AG09309 (cell line): ENCODE results near the gene MPV17L.
"Not testable (repeated sequence)": the region's sequence is repeated elsewhere in the genome, so short reads cannot be mapped to it uniquely, and the experiment has no call there.

Experiments used
- DNase-seq: peaks from one replicate; pipeline ENCODE4 v3.0.0-alpha.2; 2010; ENCODE audit warnings: low read depth
- H3K4me3 ChIP-seq: 2 replicates; pipeline ENCODE4 v1.5.1; 2011; ENCODE audit warnings: mild to moderate bottlenecking, low read depth, low read length, moderate library complexity; ENCODE audit not compliant: control insufficient read depth
- CTCF ChIP-seq: IDR thresholded peaks from 2 replicates; pipeline ENCODE4 v1.5.1; 2011; ENCODE audit warnings: mild to moderate bottlenecking, low read depth, low read length, inconsistent platforms; ENCODE audit not compliant: insufficient read depth, control insufficient read depth; ENCODE audit errors: missing control alignments

MPV17L gene

DNA sequence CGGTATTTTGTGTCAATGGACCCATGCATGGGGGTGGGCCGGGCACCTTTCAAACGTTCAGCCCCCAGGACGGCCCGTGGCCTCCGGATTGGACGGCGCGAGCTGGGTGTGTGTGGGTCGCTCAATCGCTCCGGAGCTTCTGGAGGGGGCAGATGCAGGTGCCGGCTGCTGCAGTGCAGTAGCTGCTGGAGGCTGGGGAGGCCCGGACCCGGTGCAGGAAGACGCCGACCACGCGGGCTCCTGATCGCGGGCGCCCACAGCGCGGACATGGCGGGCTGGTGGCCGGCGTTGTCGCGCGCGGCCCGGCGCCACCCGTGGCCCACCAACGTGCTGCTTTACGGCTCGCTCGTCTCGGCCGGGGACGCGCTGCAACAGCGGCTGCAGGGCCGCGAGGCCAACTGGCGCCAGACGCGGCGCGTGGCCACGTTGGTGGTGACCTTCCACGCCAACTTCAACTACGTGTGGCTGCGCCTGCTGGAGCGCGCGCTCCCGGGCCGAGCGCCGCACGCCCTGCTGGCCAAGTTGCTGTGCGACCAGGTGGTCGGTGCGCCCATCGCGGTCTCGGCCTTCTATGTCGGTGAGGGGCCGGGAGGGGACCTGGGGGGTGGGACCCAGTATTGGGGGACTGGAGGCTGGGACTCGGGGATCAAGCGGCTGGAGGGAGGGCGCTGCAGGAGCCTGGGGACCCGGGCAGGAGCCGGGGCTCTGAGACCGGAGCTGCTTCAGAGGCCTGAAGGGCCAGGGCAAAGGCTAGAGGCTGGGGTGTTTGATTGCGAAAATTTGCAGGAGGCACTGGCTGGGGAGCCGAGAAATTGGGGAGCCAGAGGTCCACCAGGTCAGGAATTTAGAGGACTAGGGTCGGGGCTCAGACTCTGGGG is at the start of gene MPV17L:
Gene MPV17L (plus strand): TSS at position 124 of the 878 bp plus-strand sequence. CDS start 144 bp downstream, at position 268.
- peak within 1 kb of the TSS; percentile 42 for H3K4me3 ChIP-seq
- not testable (repeated sequence) for DNase-seq

- not testable (repeated sequence) for H3K4me3 ChIP-seq, DNase-seq
Measured at GRCh38 chr16:15348721-15349120, 46.8 kb upstream of the MPV17L start.

- H3K4me3 ChIP-seq, DNase-seq: not testable (repeated sequence)
Measured at GRCh38 chr16:15351251-15351650, 44.3 kb upstream of the MPV17L start.

DNA sequence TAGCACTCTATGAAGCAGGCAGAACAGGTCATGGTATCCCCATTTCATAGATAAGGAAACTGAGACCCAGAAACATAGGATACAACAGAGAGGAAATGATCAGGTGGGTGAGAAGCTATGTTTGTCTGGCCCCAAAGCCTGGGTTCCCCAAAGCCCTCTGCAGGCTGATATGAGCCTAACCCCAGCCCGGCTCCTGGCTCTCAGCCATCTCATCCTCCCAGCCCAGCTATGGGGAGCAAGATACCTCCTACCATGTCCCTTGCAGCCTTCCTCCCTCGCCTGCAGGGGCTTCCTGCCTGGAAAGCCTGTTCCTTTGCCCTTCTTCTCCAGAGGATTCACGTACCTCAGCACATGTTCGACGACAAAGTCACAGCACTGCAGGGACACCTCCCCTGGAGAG is 43.8 kb upstream of the MPV17L start:
- not testable (repeated sequence) for DNase-seq, H3K4me3 ChIP-seq

DNA sequence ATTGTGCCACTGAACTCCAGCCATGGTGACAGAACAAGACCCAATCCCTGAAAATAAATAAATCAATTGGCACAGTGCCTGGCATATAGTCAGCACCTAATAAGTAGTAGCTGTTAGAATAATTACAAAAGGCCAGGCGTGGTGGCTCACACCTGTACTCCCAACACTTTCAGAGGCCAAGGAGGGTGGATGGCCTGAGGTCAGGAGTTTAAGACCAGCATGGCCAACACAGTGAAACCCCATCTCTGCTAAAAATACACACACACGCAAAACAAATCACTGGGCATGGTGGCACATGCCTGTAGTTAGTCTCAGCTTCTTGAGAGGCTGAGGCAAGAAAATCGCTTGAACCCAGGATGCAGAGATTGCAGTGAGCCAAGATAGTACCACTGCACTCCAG is 42.7 kb upstream of the MPV17L start:
- not testable (repeated sequence) for H3K4me3 ChIP-seq, DNase-seq

DNA sequence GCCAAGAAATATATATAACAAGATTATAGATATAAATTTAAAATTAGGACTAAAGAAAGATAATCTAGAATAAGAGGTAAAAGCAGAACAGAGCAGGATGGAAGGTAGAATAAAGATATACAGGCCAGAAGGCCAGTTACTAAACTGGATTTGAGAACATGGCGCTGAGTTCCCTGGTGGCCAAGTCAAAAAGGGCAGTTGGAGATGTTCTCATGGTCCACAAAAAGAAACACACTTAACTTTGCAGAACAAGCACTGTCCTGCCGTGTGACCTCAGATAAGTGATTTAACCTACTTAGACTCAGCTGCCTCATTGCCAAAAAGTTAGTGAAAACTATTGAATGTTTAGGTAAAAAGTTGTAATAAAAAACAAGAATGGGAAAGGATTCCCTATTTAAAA is 40.7 kb upstream of the MPV17L start:
- H3K4me3 ChIP-seq, DNase-seq: not testable (repeated sequence)

DNA sequence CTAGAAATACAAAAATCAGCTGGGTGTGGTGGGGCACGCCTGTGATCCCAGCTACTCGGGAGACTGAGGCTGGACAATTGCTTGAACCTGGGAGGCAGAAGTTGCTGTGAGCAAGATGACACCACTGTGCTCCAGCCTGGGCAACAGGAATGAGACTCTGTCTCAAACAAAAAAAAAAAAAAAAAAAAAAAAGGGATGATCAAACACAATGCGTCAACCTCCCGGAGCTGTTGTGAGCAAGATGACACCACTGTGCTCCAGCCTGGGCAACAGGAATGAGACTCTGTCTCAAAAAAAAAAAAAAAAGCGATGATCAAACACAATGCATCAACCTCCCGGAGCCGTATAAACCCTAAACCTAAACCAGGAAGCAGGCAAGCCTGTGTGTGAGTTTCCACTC is 38.1 kb upstream of the MPV17L start:
- not testable (repeated sequence) for DNase-seq, H3K4me3 ChIP-seq

DNA sequence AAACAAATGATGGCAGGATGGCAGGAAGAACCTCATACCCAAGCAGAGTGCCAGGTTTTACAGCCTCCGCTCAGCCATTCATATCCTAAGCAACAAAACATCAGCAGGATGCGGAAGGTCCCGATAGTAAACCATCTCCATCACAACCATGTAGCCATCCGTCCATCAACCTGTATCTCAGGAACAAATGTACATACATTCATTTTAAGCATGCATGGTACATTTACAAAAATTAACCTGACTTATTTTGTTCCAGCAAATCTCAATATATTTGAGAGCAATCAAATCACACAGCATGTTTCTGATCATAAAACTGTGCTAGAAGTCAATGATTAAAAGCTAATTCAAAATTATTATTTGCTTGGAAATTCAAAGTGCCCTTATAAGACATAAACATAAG is 17.4 kb upstream of the MPV17L start, which contains the start of gene NPIPA5:
Gene NPIPA5 (minus strand): TSS at position 101 of the 400 bp plus-strand sequence. CDS start 0 bp downstream, at position 101.
- not testable (repeated sequence) for DNase-seq, H3K4me3 ChIP-seq

GRCh38 chr16:15382810-15383209 is 12.7 kb upstream of the MPV17L start:
- not testable (repeated sequence) for H3K4me3 ChIP-seq, DNase-seq

- not testable (repeated sequence) for DNase-seq, H3K4me3 ChIP-seq
Measured at GRCh38 chr16:15388060-15388459, 7.5 kb upstream of the MPV17L start.

- not testable (repeated sequence) for DNase-seq
Measured at GRCh38 chr16:15389916-15390315, 5.6 kb upstream of the MPV17L start.

DNA sequence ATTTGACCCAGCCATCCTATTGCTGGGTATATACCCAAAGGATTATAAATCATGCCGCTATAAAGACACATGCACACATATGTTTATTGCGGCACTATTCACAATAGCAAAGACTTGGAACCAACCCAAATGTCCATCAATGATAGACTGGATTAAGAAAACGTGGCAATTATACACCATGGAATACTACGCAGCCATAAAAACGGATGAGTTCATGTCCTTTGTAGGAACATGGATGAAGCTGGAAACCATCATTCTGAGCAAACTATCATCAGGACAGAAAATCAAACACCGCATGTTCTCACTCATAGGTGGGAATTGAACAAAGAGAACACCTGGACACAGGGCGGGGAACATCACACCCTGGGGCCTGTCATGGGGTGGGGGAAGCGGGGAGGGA is 2.5 kb upstream of the MPV17L start:
- not testable (repeated sequence) for H3K4me3 ChIP-seq, DNase-seq

More at GRCh38 chr16:15389916-15390315, 5.6 kb upstream of the MPV17L start:
- H3K4me3 ChIP-seq, result not testable (repeated sequence)

GRCh38 chr16:15396509-15396829 is 915 bp downstream of the MPV17L start:
- not testable (repeated sequence) for H3K4me3 ChIP-seq, DNase-seq

DNA sequence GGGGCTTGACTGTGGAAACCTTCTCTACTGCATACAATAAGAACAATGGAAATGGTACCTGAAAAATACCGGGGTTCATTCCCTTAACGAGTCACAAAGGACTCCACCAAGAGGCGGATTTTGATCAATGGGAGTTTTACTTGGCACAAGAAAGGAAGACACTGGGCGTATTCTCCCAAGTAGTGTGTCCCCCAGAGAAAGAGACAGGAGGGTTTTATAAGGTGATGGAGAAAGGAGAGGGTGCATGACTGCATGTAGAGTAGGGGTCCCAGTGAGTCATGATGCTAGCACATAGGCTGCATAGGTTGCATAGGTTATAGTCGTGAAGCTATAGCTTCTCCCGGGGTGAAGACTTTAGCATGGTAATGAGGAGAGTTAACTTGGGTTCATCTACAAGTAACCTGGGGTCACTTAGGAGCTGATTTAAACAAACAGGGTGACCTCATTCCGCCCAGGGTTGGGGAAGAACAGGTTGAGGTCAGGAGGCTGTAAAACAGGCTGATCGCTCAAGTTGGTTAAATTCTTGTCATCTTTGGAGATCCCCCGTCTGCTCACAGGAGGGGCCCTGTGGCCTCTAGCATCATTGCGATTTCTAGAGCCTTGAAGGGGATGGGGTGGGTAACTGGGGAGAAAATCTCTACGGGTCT is 1.5 kb downstream of the MPV17L start:
- H3K4me3 ChIP-seq, result no peak overlapping the region
- TF ChIP-seq CTCF, result no peak
- no peak for DNase-seq
